Vagina (tissue), 2 donors: ENCODE measurements around the gene FANCC.

Experiments
- POLR2A ChIP-seq, 2 donors: fragments of 450-650 bp; IDR thresholded peaks; one replicate each; pipeline ENCODE4 v1.6.1; 2017; ENCODE audit warnings: antibody characterized with exemption in 2 of 2, mild to moderate bottlenecking in 2 of 2, moderate library complexity in 2 of 2
- POLR2AphosphoS5 ChIP-seq, 2 donors: sonication (generic); formaldehyde crosslinking; IDR thresholded peaks; one replicate each; pipeline ENCODE4 v1.9.0; 2017; ENCODE audit warnings: antibody characterized with exemption in 2 of 2, mild to moderate bottlenecking in 2 of 2, low read depth in 1 of 2; ENCODE audit not compliant: insufficient read depth in 1 of 2

DNA sequence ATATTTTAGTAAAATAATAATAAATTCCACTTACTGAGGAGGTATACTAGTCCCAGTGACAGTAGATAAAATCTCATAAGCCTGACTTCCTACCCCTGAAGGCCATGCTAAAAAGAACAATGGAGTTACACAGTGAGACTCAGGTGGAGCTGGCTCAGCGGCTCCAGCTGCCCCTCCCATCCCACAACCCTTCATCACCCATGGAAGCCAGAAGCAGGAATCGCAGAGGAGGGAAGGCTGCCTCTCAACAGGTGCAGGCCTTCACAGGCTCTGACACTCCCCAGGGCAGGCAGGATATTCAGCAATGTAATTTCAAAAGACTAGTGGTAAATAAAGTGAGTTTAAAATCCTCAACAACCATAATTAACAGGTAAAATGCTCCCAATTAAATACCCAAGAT lies 67.5 kb downstream of the FANCC start:
- TF ChIP-seq POLR2AphosphoS5 (IDR thresholded peaks at IDR 0.05; ENCODE audit: insufficient read depth in 1 of 2, low read depth in 1 of 2), result no peak
- no peak for TF ChIP-seq POLR2A (IDR thresholded peaks at IDR 0.05)
